Activated CD8-positive, alpha-beta memory T cell treated with anti-CD3 and anti-CD28 coated beads, Interleukin-2, amount 50 U/mL, for 1 hour (primary cell): ENCODE data around the gene CABYR.

Experiments used
- DNase-seq: peaks from one replicate; pipeline ENCODE4 v3.0.0-alpha.2; 2020; ENCODE audit errors: extremely low read depth

Gene CABYR

GRCh38 chr18:24138789-24139616 lies at the start of gene CABYR:
Gene CABYR (plus strand): TSS chr18:24139062. CDS start chr18:24143115, 4,053 bp downstream.
- DNase-seq, result peak; percentile 40

GRCh38 chr18:24089076-24089475 lies 49.8 kb upstream of the CABYR start:
- no peak for DNase-seq

- DNase-seq, result no peak
Measured at GRCh38 chr18:24089515-24090337, 49.1 kb upstream of the CABYR start.

- no peak for DNase-seq
Measured at GRCh38 chr18:24090876-24091275, 48.0 kb upstream of the CABYR start.

GRCh38 chr18:24094561-24094960 lies 44.3 kb upstream of the CABYR start:
- no peak for DNase-seq

GRCh38 chr18:24095976-24096375 lies 42.9 kb upstream of the CABYR start:
- no peak for DNase-seq

GRCh38 chr18:24103320-24104021 lies 35.4 kb upstream of the CABYR start:
- DNase-seq, result no peak

- DNase-seq, result no peak
Measured at GRCh38 chr18:24104486-24104885, 34.4 kb upstream of the CABYR start.

GRCh38 chr18:24108641-24109040 lies 30.2 kb upstream of the CABYR start:
- no peak for DNase-seq

GRCh38 chr18:24111936-24112335 lies 26.9 kb upstream of the CABYR start:
- DNase-seq, result no peak

- no peak for DNase-seq
Measured at GRCh38 chr18:24112464-24112863, 26.4 kb upstream of the CABYR start.

- no peak for DNase-seq
Measured at GRCh38 chr18:24112874-24113615, 25.8 kb upstream of the CABYR start.

- no peak for DNase-seq
Measured at GRCh38 chr18:24114924-24115549, 23.8 kb upstream of the CABYR start.

- no peak for DNase-seq
Measured at GRCh38 chr18:24115628-24116027, 23.2 kb upstream of the CABYR start.

- DNase-seq, result peak; percentile 42
Measured at GRCh38 chr18:24118750-24119577, 19.9 kb upstream of the CABYR start.

- DNase-seq, result no peak
Measured at GRCh38 chr18:24120676-24121075, 18.2 kb upstream of the CABYR start.

- DNase-seq, result no peak
Measured at GRCh38 chr18:24121625-24122024, 17.2 kb upstream of the CABYR start.

- DNase-seq, result no peak
Measured at GRCh38 chr18:24126155-24126961, 12.5 kb upstream of the CABYR start.

- DNase-seq, result no peak
Measured at GRCh38 chr18:24127735-24128134, 11.1 kb upstream of the CABYR start.
